H1 (cell line): ENCODE data around the gene FDXACB1.

Source experiments
- CTCF ChIP-seq, 3 experiments: IDR thresholded peaks; 1 replicate in 2 of 3; 2 replicates in 1 of 3; pipeline versions ENCODE4 v1.5.1 to v1.6.1; 2011; ENCODE audit warnings: low read length in 3 of 3, mild to moderate bottlenecking in 3 of 3, inconsistent platforms in 2 of 3, low read depth in 1 of 3, moderate library complexity in 1 of 3; ENCODE audit not compliant: insufficient read depth in 1 of 3; ENCODE audit errors: control extremely low read depth in 1 of 3
- EZH2 ChIP-seq: fragments of 200-600 bp; sonication (generic); IDR thresholded peaks from 2 replicates; pipeline ENCODE4 v1.7.1; 2012; ENCODE audit warnings: low read depth, mild to moderate bottlenecking, moderate library complexity, low read length, inconsistent platforms; ENCODE audit not compliant: severe bottlenecking
- HDAC2 ChIP-seq, 2 experiments: fragments of 300-600 bp in 1 of 2; sonication (generic) in 1 of 2; IDR thresholded peaks; 2 replicates each; pipeline ENCODE4 v1.6.1; 2011 to 2012; ENCODE audit warnings: low read depth in 2 of 2, low read length in 2 of 2, mild to moderate bottlenecking in 2 of 2, moderate library complexity in 2 of 2, borderline replicate concordance in 1 of 2, inconsistent platforms in 1 of 2
- POLR2A ChIP-seq, 2 experiments: IDR thresholded peaks; 1 replicate in 1 of 2; 2 replicates in 1 of 2; pipeline ENCODE4 v1.6.1; 2011; ENCODE audit warnings: low read depth in 2 of 2, low read length in 2 of 2, mild to moderate bottlenecking in 2 of 2; ENCODE audit errors: control extremely low read depth in 1 of 2
- POLR2AphosphoS5 ChIP-seq: IDR thresholded peaks from 2 replicates; pipeline ENCODE4 v1.6.1; 2011; ENCODE audit warnings: low read depth, low read length
- SP2 ChIP-seq: IDR thresholded peaks from 2 replicates; pipeline ENCODE4 v1.6.1; 2012; ENCODE audit warnings: mild to moderate bottlenecking, low read length, inconsistent platforms

GRCh38 chr11:111905411-111905810 lies 26.4 kb upstream of the FDXACB1 start:
- TF ChIP-seq CTCF (IDR thresholded peaks at IDR 0.05; ENCODE audit: control extremely low read depth in 1 of 3, insufficient read depth in 1 of 3, low read depth in 1 of 3, low read length in 3 of 3) = no peak
- TF ChIP-seq EZH2 = no peak
- TF ChIP-seq POLR2AphosphoS5 = no peak
- TF ChIP-seq POLR2A (IDR thresholded peaks at IDR 0.05; ENCODE audit: control extremely low read depth in 1 of 2, low read depth in 2 of 2, low read length in 2 of 2) = no peak
- TF ChIP-seq HDAC2 (IDR thresholded peaks at IDR 0.05; ENCODE audit: borderline replicate concordance in 1 of 2, low read depth in 2 of 2, low read length in 2 of 2) = no peak
- TF ChIP-seq SP2 = no peak
